ENCODE data around the gene DHX36. TPM values are rescaled to one million over a fixed set of nuclear protein-coding genes. Genes with fewer than 3 reads are reported as not detected.
A peak's percentile ranks its signal among the peaks of the same experiment; 100 is the strongest.

Gene DHX36
- total RNA-seq, 4 donors from 2014 or later, result 53.8 to 116 (median 109) TPM

DNA sequence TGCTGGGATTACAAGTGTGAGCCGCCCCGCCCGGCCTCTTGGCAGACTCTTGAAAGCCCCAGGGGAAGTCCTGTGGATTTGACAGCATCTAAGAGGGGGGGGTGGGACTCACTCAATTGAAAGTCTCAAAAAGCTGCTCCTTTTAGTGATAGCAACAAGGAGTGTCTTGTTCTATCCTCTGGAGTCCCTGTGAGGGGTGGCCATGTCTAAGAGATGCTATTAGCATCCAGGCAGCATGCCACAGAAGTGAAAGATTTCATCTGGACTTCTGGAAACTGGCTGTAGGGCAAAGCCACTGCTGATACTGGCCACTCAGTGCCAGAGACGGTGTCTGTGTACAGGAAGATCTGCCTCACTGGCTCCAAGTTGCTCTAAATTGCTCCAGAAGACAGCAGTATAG is 74.0 kb downstream of the DHX36 start:
- Histone ChIP-seq H3K36me3 (no peaks in the 10 kb centered on the region), H3K4me3 (no peak overlapping the region), H3K27me3 (no peaks in the 10 kb centered on the region), H3K27ac (no peak overlapping the region), H3K4me1 (no peaks in the 10 kb centered on the region), H3K9me3 (no peaks in the 10 kb centered on the region)
- intact Hi-C loops (cut with DNase I; ENCODE audit: low total_unique reads), result no loop called here
- DNase-seq, result no peak
- TF ChIP-seq POLR2A (IDR thresholded peaks at IDR 0.05), result no peak
- TF ChIP-seq, protein P1, sequence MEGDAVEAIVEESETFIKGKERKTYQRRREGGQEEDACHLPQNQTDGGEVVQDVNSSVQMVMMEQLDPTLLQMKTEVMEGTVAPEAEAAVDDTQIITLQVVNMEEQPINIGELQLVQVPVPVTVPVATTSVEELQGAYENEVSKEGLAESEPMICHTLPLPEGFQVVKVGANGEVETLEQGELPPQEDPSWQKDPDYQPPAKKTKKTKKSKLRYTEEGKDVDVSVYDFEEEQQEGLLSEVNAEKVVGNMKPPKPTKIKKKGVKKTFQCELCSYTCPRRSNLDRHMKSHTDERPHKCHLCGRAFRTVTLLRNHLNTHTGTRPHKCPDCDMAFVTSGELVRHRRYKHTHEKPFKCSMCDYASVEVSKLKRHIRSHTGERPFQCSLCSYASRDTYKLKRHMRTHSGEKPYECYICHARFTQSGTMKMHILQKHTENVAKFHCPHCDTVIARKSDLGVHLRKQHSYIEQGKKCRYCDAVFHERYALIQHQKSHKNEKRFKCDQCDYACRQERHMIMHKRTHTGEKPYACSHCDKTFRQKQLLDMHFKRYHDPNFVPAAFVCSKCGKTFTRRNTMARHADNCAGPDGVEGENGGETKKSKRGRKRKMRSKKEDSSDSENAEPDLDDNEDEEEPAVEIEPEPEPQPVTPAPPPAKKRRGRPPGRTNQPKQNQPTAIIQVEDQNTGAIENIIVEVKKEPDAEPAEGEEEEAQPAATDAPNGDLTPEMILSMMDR (IDR thresholded peaks at IDR 0.05), result no peak

DNA sequence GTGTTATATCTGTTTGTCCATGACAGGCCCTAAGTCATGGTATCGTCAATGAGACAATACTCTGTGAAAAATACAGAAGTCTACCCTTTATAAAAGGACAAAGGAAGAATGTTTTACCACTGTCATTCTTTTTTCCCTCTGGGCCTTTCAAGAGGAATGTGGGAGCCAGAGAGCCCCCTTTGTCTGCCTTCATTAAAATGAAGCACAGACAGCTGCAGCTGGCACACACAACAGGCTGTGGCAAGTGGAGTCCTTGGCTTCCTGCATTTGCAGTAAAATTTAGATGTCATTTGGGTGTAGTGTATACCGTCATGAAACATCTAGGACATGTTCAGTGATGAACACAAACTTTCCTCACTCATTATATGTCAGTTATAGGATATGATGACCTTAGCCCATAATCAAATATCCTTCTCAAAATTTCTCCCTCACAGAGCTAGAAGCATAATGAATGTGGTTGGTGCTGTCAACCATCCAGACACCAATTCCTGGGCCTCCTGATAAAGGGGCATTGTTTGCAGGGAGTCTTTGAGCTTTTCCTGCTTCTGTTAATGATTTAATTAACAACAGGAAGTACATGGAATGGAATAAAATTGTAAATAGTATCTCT is 76.4 kb downstream of the DHX36 start:
- TF ChIP-seq, protein P1 (IDR thresholded peaks at IDR 0.05), result no peak
- no peak for TF ChIP-seq POLR2A (IDR thresholded peaks at IDR 0.05)
- no peak for DNase-seq
- Histone ChIP-seq H3K4me1 (no peaks in the 10 kb centered on the region), H3K9me3 (no peaks in the 10 kb centered on the region), H3K4me3 (no peak overlapping the region), H3K27ac (no peak overlapping the region), H3K27me3 (no peaks in the 10 kb centered on the region), H3K36me3 (no peaks in the 10 kb centered on the region)
- intact Hi-C loops (cut with DNase I; ENCODE audit: low total_unique reads), result no loop called here

DNA sequence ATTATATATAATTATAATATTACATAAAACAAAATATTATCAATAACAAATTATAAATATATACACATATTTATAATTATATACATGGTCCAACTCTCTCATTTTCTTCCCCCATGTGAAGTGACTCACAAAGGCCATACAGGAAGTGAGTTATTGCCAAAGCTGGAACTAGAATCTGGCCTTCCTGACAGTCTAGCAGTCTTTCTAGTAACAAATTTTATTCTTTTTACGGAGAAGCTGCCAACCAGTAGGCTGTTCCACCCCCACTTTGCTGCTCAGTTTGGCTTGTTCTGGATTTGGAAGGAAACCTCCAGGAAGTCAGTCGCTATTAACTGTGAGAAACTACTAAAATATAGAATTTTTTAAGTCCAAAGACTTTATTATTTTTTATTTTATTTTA is 79.6 kb downstream of the DHX36 start:
- no peaks in the 10 kb centered on the region for H3K9me3 ChIP-seq
- no peak overlapping the region for H3K27ac ChIP-seq
- H3K4me3 ChIP-seq, result no peak overlapping the region
- DNase-seq, result no peak
- H3K4me1 ChIP-seq, result no peaks in the 10 kb centered on the region
- TF ChIP-seq, protein P1 (IDR thresholded peaks at IDR 0.05), result no peak
- no peak for TF ChIP-seq POLR2A (IDR thresholded peaks at IDR 0.05)
- intact Hi-C loops (cut with DNase I; ENCODE audit: low total_unique reads), result no loop called here
- H3K27me3 ChIP-seq, result no peaks in the 10 kb centered on the region
- no peaks in the 10 kb centered on the region for H3K36me3 ChIP-seq

DNA sequence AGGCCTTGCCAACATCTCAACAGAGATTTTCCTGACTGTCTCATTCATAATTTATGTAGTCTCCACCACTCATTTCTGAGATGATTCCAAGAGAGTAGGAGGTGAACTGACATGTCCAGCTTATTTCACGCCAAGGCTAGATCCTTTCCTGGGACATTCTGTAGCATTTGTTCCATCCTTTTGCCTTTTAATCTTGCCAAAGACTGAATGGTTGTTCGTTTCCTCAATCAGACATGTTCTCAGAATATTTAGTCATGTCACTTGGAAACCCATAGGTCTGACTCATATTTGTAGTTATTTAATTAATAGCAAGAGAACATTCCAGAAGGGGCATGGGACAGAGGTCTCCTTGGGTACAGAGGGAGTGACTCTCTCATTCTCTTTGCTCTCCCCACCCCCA is 80.9 kb downstream of the DHX36 start:
- Histone ChIP-seq H3K4me1 (no peaks in the 10 kb centered on the region), H3K27ac (peak overlapping the region in 1 of 2 donors; percentile 41)
- intact Hi-C loops (cut with DNase I; ENCODE audit: low total_unique reads), result no loop called here

DNA sequence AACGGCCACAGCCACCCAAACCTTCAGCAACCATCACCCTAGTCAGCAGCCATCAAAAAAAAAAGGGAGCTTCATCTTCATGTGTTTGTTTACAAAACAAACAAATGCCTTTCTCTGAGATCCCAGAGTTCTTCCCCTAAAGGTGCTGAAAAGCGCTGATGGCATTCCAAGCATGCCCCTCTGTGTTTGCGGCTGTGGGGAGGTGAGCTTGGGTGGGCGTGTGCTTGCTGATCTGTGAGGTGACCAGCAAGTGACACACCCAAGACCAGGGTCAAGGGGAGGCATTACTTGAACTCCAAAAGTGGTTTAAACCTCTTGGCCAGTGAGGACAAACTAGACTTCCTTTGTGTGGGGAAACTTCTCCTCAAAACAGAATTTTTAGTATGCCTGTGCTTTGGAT is 81.5 kb downstream of the DHX36 start:
- no peak for DNase-seq
- H3K4me1 ChIP-seq, result no peaks in the 10 kb centered on the region
- no peak overlapping the region for H3K4me3 ChIP-seq
- no peaks in the 10 kb centered on the region for H3K27me3 ChIP-seq
- no peak for TF ChIP-seq POLR2A (IDR thresholded peaks at IDR 0.05)
- TF ChIP-seq, protein P1 (IDR thresholded peaks at IDR 0.05), result no peak
- H3K36me3 ChIP-seq, result no peaks in the 10 kb centered on the region
- no peaks in the 10 kb centered on the region for H3K9me3 ChIP-seq
- peak overlapping the region in 1 of 2 donors; percentile 41 for H3K27ac ChIP-seq
- intact Hi-C loops (cut with DNase I; ENCODE audit: low total_unique reads), result no loop called here

More for the DNA sequence above, 80.9 kb downstream of the DHX36 start:
- no peak overlapping the region for H3K4me3 ChIP-seq
- no peaks in the 10 kb centered on the region for H3K36me3 ChIP-seq
- H3K9me3 ChIP-seq, result no peaks in the 10 kb centered on the region
- no peak for TF ChIP-seq POLR2A (IDR thresholded peaks at IDR 0.05)
- TF ChIP-seq, protein P1 (IDR thresholded peaks at IDR 0.05), result no peak
- DNase-seq, result no peak
- H3K27me3 ChIP-seq, result no peaks in the 10 kb centered on the region

Data from uterus (tissue), 4 donors.